Vagina (tissue), 2 donors: Measurements from ENCODE around the gene WDFY1. TPM values are rescaled to one million over a fixed set of nuclear protein-coding genes. Genes with fewer than 3 reads are reported as not detected.

Experiments used
- DNase-seq, 2 donors: peaks; one replicate each; pipeline ENCODE4 v3.0.0-alpha.2; 2017; ENCODE audit errors: extremely low spot score in 2 of 2
- H3K27ac ChIP-seq: fragments of 200-600 bp; sonication (generic); one replicate; pipeline ENCODE4 v1.5.1; 2019
- H3K27me3 ChIP-seq: fragments of 200-600 bp; sonication (generic); one replicate; pipeline ENCODE4 v1.5.1; 2019
- H3K36me3 ChIP-seq, 2 donors: fragments of 200-600 bp; sonication (generic); one replicate each; pipeline ENCODE4 v1.5.1; 2017 to 2019
- H3K4me1 ChIP-seq: fragments of 200-600 bp; sonication (generic); one replicate; pipeline ENCODE4 v1.5.1; 2019
- H3K4me3 ChIP-seq, 2 donors: fragments of 200-600 bp; sonication (generic); 1 replicate in 1 of 2; 2 replicates in 1 of 2; pipeline ENCODE4 v1.5.1; 2016 to 2019
- H3K9me3 ChIP-seq: fragments of 200-600 bp; sonication (generic); one replicate; pipeline ENCODE4 v1.5.1; 2019
- CTCF ChIP-seq, 3 experiments: fragments of 450-650 bp in 2 of 3; fragments of 200-600 bp in 1 of 3; sonication (generic) in 1 of 3; IDR thresholded peaks; one replicate each; pipeline ENCODE4 v1.5.1; 2017 to 2019; ENCODE audit warnings: antibody characterized with exemption in 3 of 3, mild to moderate bottlenecking in 2 of 3, moderate library complexity in 2 of 3
- POLR2A ChIP-seq, 2 donors: fragments of 450-650 bp; IDR thresholded peaks; one replicate each; pipeline ENCODE4 v1.6.1; 2017; ENCODE audit warnings: antibody characterized with exemption in 2 of 2, mild to moderate bottlenecking in 2 of 2, moderate library complexity in 2 of 2
- POLR2AphosphoS5 ChIP-seq, 2 donors: sonication (generic); formaldehyde crosslinking; IDR thresholded peaks; one replicate each; pipeline ENCODE4 v1.9.0; 2017; ENCODE audit warnings: antibody characterized with exemption in 2 of 2, mild to moderate bottlenecking in 2 of 2, low read depth in 1 of 2; ENCODE audit not compliant: insufficient read depth in 1 of 2
- intact Hi-C: fragments of 100-400 bp; cut with DNase I; formaldehyde crosslinking; loops from one replicate; pipeline ENCODE4 v1.15.1; 2023
- total RNA-seq: library from RNA; depleted of rRNA; stranded (reverse); fragments of >200 nt; gene quantifications from one replicate; pipeline ENCODE4 v1.2.3, GENCODE V29; 2016

The WDFY1 gene
- total RNA-seq, 1 donor from 2014 or later: 44.2 TPM

DNA sequence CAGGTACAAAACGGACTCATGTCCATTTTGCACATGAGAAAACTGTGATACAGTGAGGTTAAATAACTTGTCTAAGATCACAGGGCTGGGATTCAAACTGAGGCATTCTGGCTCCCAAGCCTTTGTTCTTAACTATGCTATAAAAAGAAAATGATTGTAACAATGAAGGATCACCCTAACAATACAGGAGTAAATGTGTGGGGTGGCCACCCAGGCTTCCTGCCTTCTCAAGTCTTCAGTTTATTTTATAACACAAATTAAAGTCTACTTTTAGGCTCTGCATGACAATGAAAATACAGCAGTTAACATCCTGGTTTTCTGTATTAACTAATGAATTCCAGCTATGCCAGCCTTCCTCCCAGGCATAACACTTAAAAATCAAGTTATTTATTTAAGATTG lies 7.6 kb downstream of the WDFY1 start:
- Histone ChIP-seq H3K4me1 (peaks cover 85% of the 10 kb centered on the region), H3K36me3 (no peaks in the 10 kb centered on the region), H3K27ac (no peak overlapping the region), H3K4me3 (no peak overlapping the region), H3K9me3 (no peaks in the 10 kb centered on the region), H3K27me3 (no peaks in the 10 kb centered on the region)
- TF ChIP-seq CTCF (IDR thresholded peaks at IDR 0.05): no peak
- TF ChIP-seq POLR2A (IDR thresholded peaks at IDR 0.05): no peak
- TF ChIP-seq POLR2AphosphoS5 (IDR thresholded peaks at IDR 0.05; ENCODE audit: insufficient read depth in 1 of 2, low read depth in 1 of 2): no peak
- DNase-seq: no peak
- intact Hi-C loops: no loop called here

GRCh38 chr2:223936862-223937326 lies 8.2 kb downstream of the WDFY1 start:
- DNase-seq: no peak
- no peaks in the 10 kb centered on the region for H3K27me3 ChIP-seq
- intact Hi-C loops: no loop called here
- H3K4me3 ChIP-seq: no peak overlapping the region
- peaks cover 84% of the 10 kb centered on the region for H3K4me1 ChIP-seq
- no peak for TF ChIP-seq POLR2AphosphoS5 (IDR thresholded peaks at IDR 0.05; ENCODE audit: insufficient read depth in 1 of 2, low read depth in 1 of 2)
- no peak for TF ChIP-seq CTCF (IDR thresholded peaks at IDR 0.05)
- no peak for TF ChIP-seq POLR2A (IDR thresholded peaks at IDR 0.05)
- H3K9me3 ChIP-seq: no peaks in the 10 kb centered on the region
- H3K27ac ChIP-seq: no peak overlapping the region
- H3K36me3 ChIP-seq: no peaks in the 10 kb centered on the region

GRCh38 chr2:223935459-223936125 lies 9.5 kb downstream of the WDFY1 start:
- no peak overlapping the region for H3K4me3 ChIP-seq
- no peak for TF ChIP-seq CTCF (IDR thresholded peaks at IDR 0.05)
- TF ChIP-seq POLR2A (IDR thresholded peaks at IDR 0.05): no peak
- TF ChIP-seq POLR2AphosphoS5 (IDR thresholded peaks at IDR 0.05; ENCODE audit: insufficient read depth in 1 of 2, low read depth in 1 of 2): no peak
- no peak for DNase-seq
- H3K27me3 ChIP-seq: no peaks in the 10 kb centered on the region
- intact Hi-C loops: no loop called here
- peaks cover 85% of the 10 kb centered on the region for H3K4me1 ChIP-seq
- no peak overlapping the region for H3K27ac ChIP-seq
- H3K9me3 ChIP-seq: no peaks in the 10 kb centered on the region
- H3K36me3 ChIP-seq: no peaks in the 10 kb centered on the region

- H3K4me3 ChIP-seq: no peak overlapping the region
- no peak for DNase-seq
- no peaks in the 10 kb centered on the region for H3K9me3 ChIP-seq
- no peak overlapping the region for H3K27ac ChIP-seq
- intact Hi-C loops: no loop called here
- peaks cover 85% of the 10 kb centered on the region for H3K4me1 ChIP-seq
- TF ChIP-seq CTCF (IDR thresholded peaks at IDR 0.05) (no peak), POLR2A (IDR thresholded peaks at IDR 0.05) (no peak), POLR2AphosphoS5 (IDR thresholded peaks at IDR 0.05; ENCODE audit: insufficient read depth in 1 of 2, low read depth in 1 of 2) (no peak)
- no peaks in the 10 kb centered on the region for H3K27me3 ChIP-seq
- no peaks in the 10 kb centered on the region for H3K36me3 ChIP-seq
Measured at GRCh38 chr2:223934870-223935269, 10.3 kb downstream of the WDFY1 start.
